T-cell (primary cell): ENCODE measurements around the gene SLC26A11. TPM values are rescaled to one million over a fixed set of nuclear protein-coding genes. Genes with fewer than 3 reads are reported as not detected.

Experiments used
- ATAC-seq, 4 experiments: fragments of 200-7000 bp in 3 of 4; fragments of 150-1000 bp in 1 of 4; cut with Tn5 transposase; replicated peaks in 1 of 4; 1 replicate in 3 of 4; 2 replicates in 1 of 4; pipeline ENCODE4 v1.10.0; 2021; ENCODE audit warnings: moderate library complexity in 3 of 4, mild to moderate bottlenecking in 2 of 4, moderate number of reproducible peaks in 1 of 4
- CTCF ChIA-PET, 2 donors: fragments of 300-600 bp; sonication (Branson Sonifier 250); formaldehyde crosslinking; loops; one replicate each; lab custom pipeline; 2022; ENCODE audit warnings: antibody characterized with exemption in 2 of 2; lab: Charles Lee
- POLR2A ChIA-PET, 2 donors: fragments of 300-600 bp; sonication (Branson Sonifier 250); formaldehyde crosslinking; loops; one replicate each; lab custom pipeline; 2022; ENCODE audit warnings: antibody characterized with exemption in 2 of 2; lab: Charles Lee
- DNase-seq, 35 experiments: peaks; one replicate each; pipeline versions ENCODE4 v3.0.0 to v3.0.0-alpha.2; 2013 to 2023
- H3K27ac ChIP-seq: one replicate; pipeline ENCODE4 v1.5.1; 2013; ENCODE audit warnings: low read length
- H3K27me3 ChIP-seq, 2 experiments: replicated peaks in 1 of 2; 1 replicate in 1 of 2; 2 replicates in 1 of 2; pipeline versions ENCODE4 v1.6.1 to v1.7.0; 2013; ENCODE audit warnings: low read length in 1 of 2, mixed read lengths in 1 of 2; ENCODE audit not compliant: control insufficient read depth in 2 of 2, insufficient read depth in 2 of 2; ENCODE audit errors: extremely low read depth in 1 of 2
- H3K36me3 ChIP-seq, 2 donors: 1 replicate in 1 of 2; 2 replicates in 1 of 2; pipeline versions ENCODE4 v1.6.1 to v1.7.0; 2013; ENCODE audit warnings: low read length in 1 of 2; ENCODE audit not compliant: control insufficient read depth in 2 of 2, insufficient read depth in 1 of 2; ENCODE audit errors: extremely low read depth in 1 of 2
- H3K4me1 ChIP-seq, 2 experiments: 1 replicate in 1 of 2; 2 replicates in 1 of 2; pipeline versions ENCODE4 v1.6.1 to v1.7.0; 2013; ENCODE audit warnings: low read length in 2 of 2, mixed read lengths in 1 of 2; ENCODE audit not compliant: insufficient read depth in 2 of 2, control insufficient read depth in 1 of 2; ENCODE audit errors: extremely low read depth in 1 of 2
- H3K4me3 ChIP-seq, 2 donors: 1 replicate in 1 of 2; 2 replicates in 1 of 2; pipeline versions ENCODE4 v1.5.1 to v1.7.0; 2013; ENCODE audit warnings: mild to moderate bottlenecking in 2 of 2, low read length in 1 of 2, moderate library complexity in 1 of 2; ENCODE audit not compliant: control insufficient read depth in 1 of 2; ENCODE audit errors: extremely low read depth in 1 of 2
- H3K9me3 ChIP-seq: 2 replicates; pipeline ENCODE4 v1.7.0; 2013
- H3K27ac Mint-ChIP-seq, 2 donors: one replicate each; pipeline ENCODE4 v1.8.0; 2020 to 2021; ENCODE audit warnings: mild to moderate bottlenecking in 2 of 2, mixed read lengths in 2 of 2
- H3K27me3 Mint-ChIP-seq, 2 donors: one replicate each; pipeline ENCODE4 v1.8.0; 2021 to 2022; ENCODE audit warnings: mixed read lengths in 2 of 2
- H3K36me3 Mint-ChIP-seq: one replicate; pipeline ENCODE4 v1.8.0; 2021; ENCODE audit warnings: mixed read lengths
- H3K4me1 Mint-ChIP-seq, 3 donors: one replicate each; pipeline ENCODE4 v1.8.0; 2020 to 2022; ENCODE audit warnings: mixed read lengths in 3 of 3, mild to moderate bottlenecking in 1 of 3
- H3K4me3 Mint-ChIP-seq, 3 donors: one replicate each; pipeline ENCODE4 v1.8.0; 2020 to 2022; ENCODE audit warnings: mild to moderate bottlenecking in 3 of 3, mixed read lengths in 3 of 3, moderate library complexity in 3 of 3
- H3K9me3 Mint-ChIP-seq, 3 donors: one replicate each; pipeline ENCODE4 v1.8.0; 2020 to 2022; ENCODE audit warnings: mixed read lengths in 3 of 3
- WGBS: methylation state at CpG from one replicate; pipeline ENCODE4 v1.1.5; 2013; ENCODE audit warnings: missing lambda C conversion rate; ENCODE audit not compliant: insufficient coverage; 5-methylcytosine and 5-hydroxymethylcytosine counted together
- total RNA-seq, 35 experiments: library from RNA in 6 of 35; stranded (reverse) in 6 of 35; fragments of 120-200 nt in 1 of 35; gene quantifications; one replicate each; pipeline versions ENCODE4 v1.2.1 to v1.2.4 and lab custom pipeline; 2013 to 2026

SLC26A11 gene
- total RNA-seq, 5 donors from 2014 or later (not counting 1 experiment from before 2014, with no cell fraction given): 45.9 to 123 (median 112) TPM

- H3K4me3 Mint-ChIP-seq: no peak overlapping the region
- 74% methylated on average over 9 of the region's 9 CpGs for WGBS
- H3K27me3 Mint-ChIP-seq: peaks cover 0 to 5% of the 10 kb centered on the region in 2 donors
- no peaks in the 10 kb centered on the region for H3K4me1 Mint-ChIP-seq
- Histone ChIP-seq H3K36me3 (no peaks in the 10 kb centered on the region), H3K27me3 (peaks cover 0 to 51% of the 10 kb centered on the region in 2 experiments), H3K9me3 (no peaks in the 10 kb centered on the region), H3K4me3 (no peak overlapping the region), H3K27ac (no peak overlapping the region), H3K4me1 (no peaks in the 10 kb centered on the region)
- H3K27ac Mint-ChIP-seq: no peak overlapping the region
- ChIA-PET POLR2A (interaction anchor here in 1 of 2 donors (0.6 kb wide), 1 partner anchor 149 kb away, joined by 4 read pairs; no protein-coding TSS in a partner anchor), CTCF (interaction anchor here in 1 of 2 donors (0.6 kb wide), 1 partner anchor 14 kb away, joined by 4 read pairs; no protein-coding TSS in a partner anchor)
- no peak for DNase-seq
- H3K9me3 Mint-ChIP-seq: no peaks in the 10 kb centered on the region
- H3K36me3 Mint-ChIP-seq: no peaks in the 10 kb centered on the region
- no peak for ATAC-seq
Observed at GRCh38 chr17:80185968-80186367, 34.3 kb upstream of the SLC26A11 start.

- POLR2A ChIA-PET: no interaction called here
- no peaks in the 10 kb centered on the region for H3K9me3 Mint-ChIP-seq
- no peaks in the 10 kb centered on the region for H3K4me1 ChIP-seq
- no peaks in the 10 kb centered on the region for H3K36me3 Mint-ChIP-seq
- no peak for ATAC-seq
- peaks cover 0 to 3% of the 10 kb centered on the region in 2 donors for H3K27me3 Mint-ChIP-seq
- WGBS: 90% methylated on average over 13 of the region's 16 CpGs
- peaks cover 0 to 52% of the 10 kb centered on the region in 2 experiments for H3K27me3 ChIP-seq
- no peak for DNase-seq
- H3K4me1 Mint-ChIP-seq: no peaks in the 10 kb centered on the region
- no peak overlapping the region for H3K4me3 Mint-ChIP-seq
- H3K36me3 ChIP-seq: no peaks in the 10 kb centered on the region
- H3K4me3 ChIP-seq: no peak overlapping the region
- CTCF ChIA-PET: no interaction called here
- H3K27ac Mint-ChIP-seq: no peak overlapping the region
- no peak overlapping the region for H3K27ac ChIP-seq
- no peaks in the 10 kb centered on the region for H3K9me3 ChIP-seq
Observed at GRCh38 chr17:80187090-80187489, 33.1 kb upstream of the SLC26A11 start.

- Mint-ChIP-seq H3K4me3 (no peak overlapping the region), H3K27ac (no peak overlapping the region), H3K9me3 (no peaks in the 10 kb centered on the region), H3K4me1 (no peaks in the 10 kb centered on the region), H3K36me3 (no peaks in the 10 kb centered on the region), H3K27me3 (peaks cover 0 to 3% of the 10 kb centered on the region in 2 donors)
- Histone ChIP-seq H3K4me1 (no peaks in the 10 kb centered on the region), H3K27ac (no peak overlapping the region), H3K9me3 (no peaks in the 10 kb centered on the region), H3K4me3 (no peak overlapping the region), H3K36me3 (no peaks in the 10 kb centered on the region), H3K27me3 (peaks cover 0 to 52% of the 10 kb centered on the region in 2 experiments)
- CTCF ChIA-PET: no interaction called here
- POLR2A ChIA-PET: no interaction called here
- DNase-seq: no peak
- WGBS: 90% methylated on average over 18 of the region's 18 CpGs
- ATAC-seq: no peak
Observed at GRCh38 chr17:80187515-80187941, 32.7 kb upstream of the SLC26A11 start.

GRCh38 chr17:80189611-80190010, 30.6 kb upstream of the SLC26A11 start:
- Mint-ChIP-seq H3K4me1 (no peaks in the 10 kb centered on the region), H3K36me3 (no peaks in the 10 kb centered on the region), H3K9me3 (no peaks in the 10 kb centered on the region), H3K27me3 (peaks cover 0 to 3% of the 10 kb centered on the region in 2 donors), H3K27ac (no peak overlapping the region), H3K4me3 (no peak overlapping the region)
- Histone ChIP-seq H3K4me1 (no peaks in the 10 kb centered on the region), H3K27ac (no peak overlapping the region), H3K9me3 (no peaks in the 10 kb centered on the region), H3K27me3 (peaks cover 0 to 51% of the 10 kb centered on the region in 2 experiments), H3K36me3 (no peaks in the 10 kb centered on the region), H3K4me3 (no peak overlapping the region)
- ChIA-PET POLR2A (no interaction called here), CTCF (no interaction called here)
- ATAC-seq: no peak
- no peak for DNase-seq
- 89% methylated on average over 23 of the region's 23 CpGs for WGBS

- no peaks in the 10 kb centered on the region for H3K36me3 ChIP-seq
- no peaks in the 10 kb centered on the region for H3K9me3 Mint-ChIP-seq
- no peak for ATAC-seq
- peaks cover 0 to 51% of the 10 kb centered on the region in 2 experiments for H3K27me3 ChIP-seq
- no peak overlapping the region for H3K27ac Mint-ChIP-seq
- no peaks in the 10 kb centered on the region for H3K36me3 Mint-ChIP-seq
- no peaks in the 10 kb centered on the region for H3K4me1 Mint-ChIP-seq
- H3K4me3 Mint-ChIP-seq: no peak overlapping the region
- ChIA-PET POLR2A (no interaction called here), CTCF (no interaction called here)
- peaks cover 0 to 3% of the 10 kb centered on the region in 2 donors for H3K27me3 Mint-ChIP-seq
- H3K9me3 ChIP-seq: no peaks in the 10 kb centered on the region
- no peaks in the 10 kb centered on the region for H3K4me1 ChIP-seq
- H3K4me3 ChIP-seq: no peak overlapping the region
- no peak overlapping the region for H3K27ac ChIP-seq
- 90% methylated on average over 9 of the region's 10 CpGs for WGBS
- DNase-seq: no peak
Observed at GRCh38 chr17:80190716-80191115, 29.5 kb upstream of the SLC26A11 start.

GRCh38 chr17:80191192-80191591, 29.0 kb upstream of the SLC26A11 start:
- Mint-ChIP-seq H3K4me3 (no peak overlapping the region), H3K9me3 (no peaks in the 10 kb centered on the region), H3K36me3 (no peaks in the 10 kb centered on the region), H3K4me1 (no peaks in the 10 kb centered on the region), H3K27me3 (peaks cover 0 to 5% of the 10 kb centered on the region in 2 donors), H3K27ac (no peak overlapping the region)
- WGBS: 93% methylated on average over 20 of the region's 20 CpGs
- H3K4me1 ChIP-seq: no peaks in the 10 kb centered on the region
- ChIA-PET POLR2A (no interaction called here), CTCF (no interaction called here)
- peaks cover 0 to 51% of the 10 kb centered on the region in 2 experiments for H3K27me3 ChIP-seq
- H3K9me3 ChIP-seq: no peaks in the 10 kb centered on the region
- H3K27ac ChIP-seq: no peak overlapping the region
- no peaks in the 10 kb centered on the region for H3K36me3 ChIP-seq
- ATAC-seq (no peak), DNase-seq (no peak)
- no peak overlapping the region for H3K4me3 ChIP-seq
